SHP77 treated with DMSO at 0.1 percent for 48 hours (cell line): ENCODE measurements around the gene CDH12.
"Not testable (repeated sequence)": the region's sequence is repeated elsewhere in the genome, so short reads cannot be mapped to it uniquely, and the experiment has no call there.

Experiments
- DNase-seq: peaks from one replicate; lab custom pipeline; 2025; lab: John Stamatoyannopoulos, UW

The CDH12 gene

GRCh38 chr5:22293147-22293546 is 560.0 kb downstream of the CDH12 start:
- no peak for DNase-seq

GRCh38 chr5:22278164-22278563 is 575.0 kb downstream of the CDH12 start:
- no peak for DNase-seq

GRCh38 chr5:22277006-22277405 is 576.1 kb downstream of the CDH12 start:
- no peak for DNase-seq

- DNase-seq = not testable (repeated sequence)
Observed at GRCh38 chr5:22265855-22266254, 587.3 kb downstream of the CDH12 start.

GRCh38 chr5:22258139-22258538 is 595.0 kb downstream of the CDH12 start:
- DNase-seq = no peak

GRCh38 chr5:22250528-22250927 is 602.6 kb downstream of the CDH12 start:
- no peak for DNase-seq

GRCh38 chr5:22249209-22249729 is 603.9 kb downstream of the CDH12 start:
- no peak for DNase-seq

- no peak for DNase-seq
Observed at GRCh38 chr5:22245770-22246169, 607.4 kb downstream of the CDH12 start.

- no peak for DNase-seq
Observed at GRCh38 chr5:22242532-22242931, 610.6 kb downstream of the CDH12 start.

GRCh38 chr5:22238047-22238446 is 615.1 kb downstream of the CDH12 start:
- DNase-seq = no peak

- no peak for DNase-seq
Observed at GRCh38 chr5:22226423-22226822, 626.7 kb downstream of the CDH12 start.

GRCh38 chr5:22223079-22223478 is 630.1 kb downstream of the CDH12 start:
- DNase-seq = no peak

- DNase-seq = peak; percentile 59
Observed at GRCh38 chr5:22213703-22214495, 639.2 kb downstream of the CDH12 start.

- not testable (repeated sequence) for DNase-seq
Observed at GRCh38 chr5:22212254-22212991, 640.7 kb downstream of the CDH12 start.

GRCh38 chr5:22208463-22208862 is 644.7 kb downstream of the CDH12 start:
- not testable (repeated sequence) for DNase-seq

- not testable (repeated sequence) for DNase-seq
Observed at GRCh38 chr5:22188651-22189050, 664.5 kb downstream of the CDH12 start.

- DNase-seq = not testable (repeated sequence)
Observed at GRCh38 chr5:22187632-22188228, 665.4 kb downstream of the CDH12 start.

GRCh38 chr5:22169226-22169625 is 683.9 kb downstream of the CDH12 start:
- DNase-seq = not testable (repeated sequence)

GRCh38 chr5:22168704-22169103 is 684.4 kb downstream of the CDH12 start:
- not testable (repeated sequence) for DNase-seq

GRCh38 chr5:22165931-22166330 is 687.2 kb downstream of the CDH12 start:
- not testable (repeated sequence) for DNase-seq

- DNase-seq = not testable (repeated sequence)
Observed at GRCh38 chr5:22164910-22165748, 688.0 kb downstream of the CDH12 start.

- DNase-seq = not testable (repeated sequence)
Observed at GRCh38 chr5:22156953-22157352, 696.2 kb downstream of the CDH12 start.
